Loucy (cell line): ENCODE measurements around the gene MZF1.

Experiments
- H2AFZ ChIP-seq: fragments of 200-600 bp; sonication (generic); 2 replicates; pipeline ENCODE4 v1.6.0; 2016; ENCODE audit warnings: antibody characterized with exemption, mild to moderate bottlenecking, low read length, moderate library complexity
- H3F3A ChIP-seq: fragments of 200-600 bp; 2 replicates; pipeline ENCODE4 v1.6.0; 2016; ENCODE audit warnings: antibody characterized with exemption, low read depth, mild to moderate bottlenecking
- H3K27me3 ChIP-seq: fragments of 200-600 bp; sonication (generic); 2 replicates; pipeline ENCODE4 v1.6.1; 2014; ENCODE audit warnings: low read length, mild to moderate bottlenecking; ENCODE audit not compliant: insufficient read depth, poor library complexity, severe bottlenecking
- H3K36me3 ChIP-seq: fragments of 200-600 bp; sonication (generic); 2 replicates; pipeline ENCODE4 v1.6.1; 2016; ENCODE audit warnings: low read length; ENCODE audit not compliant: insufficient read depth
- H3K4me1 ChIP-seq: fragments of 200-600 bp; sonication (generic); 2 replicates; pipeline ENCODE4 v1.5.1; 2014; ENCODE audit warnings: low read length, mild to moderate bottlenecking; ENCODE audit not compliant: insufficient read depth, poor library complexity, severe bottlenecking
- H3K4me2 ChIP-seq: fragments of 200-600 bp; sonication (generic); 2 replicates; pipeline ENCODE4 v1.6.0; 2014; ENCODE audit warnings: antibody characterized with exemption, low read length, low read depth, mild to moderate bottlenecking; ENCODE audit not compliant: poor library complexity, severe bottlenecking
- H3K4me3 ChIP-seq: fragments of 200-600 bp; sonication (generic); 2 replicates; pipeline ENCODE4 v1.5.1; 2014; ENCODE audit warnings: low read length, mild to moderate bottlenecking, mixed read lengths; ENCODE audit not compliant: poor library complexity, severe bottlenecking
- H3K79me2 ChIP-seq: fragments of 200-600 bp; sonication (generic); 2 replicates; pipeline ENCODE4 v1.6.1; 2014; ENCODE audit warnings: low read length; ENCODE audit not compliant: insufficient read depth
- H3K9ac ChIP-seq: fragments of 200-600 bp; sonication (generic); 2 replicates; pipeline ENCODE4 v1.6.0; 2014; ENCODE audit warnings: mild to moderate bottlenecking, low read depth, low read length, moderate library complexity; ENCODE audit not compliant: poor library complexity, severe bottlenecking
- H3K9me2 ChIP-seq: fragments of 200-600 bp; sonication (generic); replicated peaks from 2 replicates; pipeline ENCODE4 v1.6.1; 2016; ENCODE audit warnings: low read depth, low read length, mixed read lengths
- H3K9me3 ChIP-seq: fragments of 200-600 bp; sonication (generic); 2 replicates; pipeline ENCODE4 v1.6.1; 2014; ENCODE audit warnings: mild to moderate bottlenecking, antibody characterized with exemption, low read length, low read depth; ENCODE audit not compliant: insufficient read depth
- H4K20me1 ChIP-seq: fragments of 200-600 bp; sonication (generic); 2 replicates; pipeline ENCODE4 v1.6.0; 2014; ENCODE audit warnings: antibody characterized with exemption, low read length, mild to moderate bottlenecking; ENCODE audit not compliant: insufficient read depth, poor library complexity, severe bottlenecking
- CTCF ChIP-seq: fragments of 200-600 bp; sonication (generic); conservative IDR thresholded peaks from 2 replicates; pipeline ENCODE4 v1.5.1; 2014; ENCODE audit warnings: mild to moderate bottlenecking, antibody characterized with exemption, low read length
- EZH2phosphoT487 ChIP-seq: fragments of 200-600 bp; IDR thresholded peaks from 2 replicates; pipeline ENCODE4 v1.6.1; 2018; ENCODE audit warnings: antibody characterized with exemption, mild to moderate bottlenecking, moderate library complexity, borderline replicate concordance

The MZF1 gene

GRCh38 chr19:58561373-58562121, 11.6 kb downstream of the MZF1 start:
- Histone ChIP-seq H3K9me2 (no peaks in the 10 kb centered on the region), H4K20me1 (peaks cover 16% of the 10 kb centered on the region), H2AFZ (no peak overlapping the region), H3K4me3 (no peak overlapping the region), H3K4me1 (peaks cover 42% of the 10 kb centered on the region), H3K4me2 (peak overlapping the region; percentile 96), H3K9ac (peak overlapping the region; percentile 99), H3K36me3 (peaks cover 3% of the 10 kb centered on the region; the same call in 1 of the 2 replicates), H3F3A (peaks cover 7% of the 10 kb centered on the region; the same call in 1 of the 2 replicates), H3K79me2 (peaks cover 33% of the 10 kb centered on the region), H3K9me3 (no peaks in the 10 kb centered on the region), H3K27me3 (no peaks in the 10 kb centered on the region)
- no peak for TF ChIP-seq EZH2phosphoT487
- TF ChIP-seq CTCF, result no peak

GRCh38 chr19:58560921-58561320, 12.2 kb downstream of the MZF1 start:
- TF ChIP-seq CTCF, result no peak
- no peak for TF ChIP-seq EZH2phosphoT487
- Histone ChIP-seq H3K9me2 (no peaks in the 10 kb centered on the region), H3K9ac (peak overlapping the region; percentile 99), H3K36me3 (peaks cover 9% of the 10 kb centered on the region; the same call in 1 of the 2 replicates), H3K4me3 (peak overlapping the region; percentile 90), H4K20me1 (peaks cover 22% of the 10 kb centered on the region), H2AFZ (no peak overlapping the region), H3K27me3 (no peaks in the 10 kb centered on the region), H3K9me3 (no peaks in the 10 kb centered on the region), H3K79me2 (peaks cover 39% of the 10 kb centered on the region), H3K4me1 (peaks cover 43% of the 10 kb centered on the region), H3K4me2 (peak overlapping the region; percentile 96), H3F3A (peaks cover 7% of the 10 kb centered on the region; the same call in 1 of the 2 replicates)

GRCh38 chr19:58560007-58560887, 12.9 kb downstream of the MZF1 start:
- H3K9ac ChIP-seq, result peak overlapping the region; percentile 99
- H3K4me2 ChIP-seq, result peak overlapping the region; percentile 96
- no peaks in the 10 kb centered on the region for H3K27me3 ChIP-seq
- TF ChIP-seq EZH2phosphoT487 (no peak), CTCF (no peak)
- peak overlapping the region; percentile 90 for H3K4me3 ChIP-seq
- no peak overlapping the region for H2AFZ ChIP-seq
- H3K79me2 ChIP-seq, result peaks cover 46% of the 10 kb centered on the region
- no peaks in the 10 kb centered on the region for H3K9me3 ChIP-seq
- H4K20me1 ChIP-seq, result peaks cover 29% of the 10 kb centered on the region
- peaks cover 9% of the 10 kb centered on the region; the same call in 1 of the 2 replicates for H3K36me3 ChIP-seq
- H3F3A ChIP-seq, result peaks cover 11% of the 10 kb centered on the region; the same call in 1 of the 2 replicates
- peaks cover 44% of the 10 kb centered on the region for H3K4me1 ChIP-seq
- no peaks in the 10 kb centered on the region for H3K9me2 ChIP-seq
